Pancreas (tissue), 10 donors: Measurements from ENCODE around the gene ZNF385A. TPM values are rescaled to one million over a fixed set of nuclear protein-coding genes. Genes with fewer than 3 reads are reported as not detected.

Source experiments
- ATAC-seq, 4 donors: fragments of 200-7000 bp; cut with Tn5 transposase; one replicate each; pipeline versions ENCODE4 v1.8.0 to v1.9.1; 2020; ENCODE audit warnings: mild to moderate bottlenecking in 4 of 4, moderate library complexity in 4 of 4
- DNase-seq, 6 donors: peaks; one replicate each; pipeline ENCODE4 v3.0.0-alpha.2; 2020
- FAIRE-seq: peaks from 2 replicates; lab custom pipeline; 2012; peaks lifted over from hg19 to GRCh38; lab: Jason Lieb, UNC
- H3K27ac ChIP-seq, 4 donors: fragments of 200-600 bp; sonication (generic); 1 replicate in 3 of 4; 2 replicates in 1 of 4; pipeline versions ENCODE4 v1.5.0 to v1.8.0; 2020
- H3K27me3 ChIP-seq, 4 donors: fragments of 200-600 bp; one replicate each; pipeline ENCODE4 v1.8.0; 2021
- H3K36me3 ChIP-seq, 3 donors: fragments of 200-600 bp; sonication (generic) in 1 of 3; one replicate each; pipeline versions ENCODE4 v1.5.0 to v1.8.0; 2020 to 2021
- H3K4me1 ChIP-seq, 3 donors: fragments of 200-600 bp; one replicate each; pipeline ENCODE4 v1.8.0; 2021
- H3K4me3 ChIP-seq, 4 donors: fragments of 200-600 bp; sonication (generic) in 2 of 4; one replicate each; pipeline versions ENCODE4 v1.5.0 to v1.8.0; 2020 to 2021
- H3K9me3 ChIP-seq, 4 donors: fragments of 200-600 bp; one replicate each; pipeline ENCODE4 v1.8.0; 2021
- CTCF ChIP-seq, 4 donors: fragments of 200-600 bp; sonication (generic) in 3 of 4; IDR thresholded peaks; one replicate each; pipeline versions ENCODE4 v1.5.0 to v1.8.0; 2021; ENCODE audit warnings: antibody characterized with exemption in 4 of 4
- WGBS, 2 donors: extraction: QIAGEN DNeasy Blood & Tissue Kit; methylation state at CpG; one replicate each; pipeline ENCODE4 v1.1.7; 2013; 5-methylcytosine and 5-hydroxymethylcytosine counted together
- intact Hi-C, 3 donors: fragments of 100-400 bp; cut with DNase I; formaldehyde crosslinking; loops; one replicate each; pipeline versions ENCODE4 v1.11.1 to v1.14.2; 2022
- polyA plus RNA-seq, 2 donors: library from polyadenylated mRNA; stranded (reverse); fragments of 200-250 nt; gene quantifications; one replicate each; pipeline ENCODE4 v1.2.3, GENCODE V29; 2013
- total RNA-seq, 6 donors: library from RNA; stranded (reverse); fragmentation: NEBNext Ultra II Directional in 4 of 6; extraction: Animal tissue kit (Norgen Biotek cat#: 25700) in 4 of 6; gene quantifications; one replicate each; pipeline versions ENCODE4 v1.2.1 to v1.2.4, GENCODE V29; 2021 to 2023
- donor health status: healthy with polysubstance abuse.
- donor health status: DM: no; HTN: no; CAD: no; lungs with moderate emphysema.
- donor health status: DM: no; HTN: no; CAD: no.
- donor health status: control.
- donor health status: control.
- donor health status: Bipolar disorder and iron deficiency.
- donor health status: DM: yes; HTN: yes; CAD: no.
- donor health status: DM: no; HTN: no; CAD: no.
- donor health status: DM: no; HTN: no; CAD: no.
- donor health status: DM: yes; HTN: yes; CAD: no.

ZNF385A gene
- total and polyA plus RNA-seq, 8 donors, result 0.59 to 8.2 (median 2.9) TPM

GRCh38 chr12:54373649-54374561 is 10.6 kb downstream of the ZNF385A start:
- FAIRE-seq, result no peak
- intact Hi-C loops, result no loop called here

GRCh38 chr12:54372113-54372806 is 12.3 kb downstream of the ZNF385A start:
- DNase-seq (no peak), FAIRE-seq (no peak), ATAC-seq (no peak)
- Histone ChIP-seq H3K4me1 (peaks cover 0 to 3% (median 0%) of the 10 kb centered on the region in 3 donors), H3K9me3 (no peaks in the 10 kb centered on the region), H3K27ac (no peak overlapping the region), H3K36me3 (no peaks in the 10 kb centered on the region), H3K4me3 (no peak overlapping the region), H3K27me3 (no peaks in the 10 kb centered on the region)
- intact Hi-C loops, result no loop called here
- no peak for TF ChIP-seq CTCF (IDR thresholded peaks at IDR 0.05)
- WGBS, 2 donors, result 71 to 72% methylated on average over 8 of the region's 8 CpGs

More at GRCh38 chr12:54373649-54374561, 10.6 kb downstream of the ZNF385A start:
- Histone ChIP-seq H3K4me1 (peaks cover 0 to 3% (median 0%) of the 10 kb centered on the region in 3 donors), H3K36me3 (no peaks in the 10 kb centered on the region), H3K9me3 (no peaks in the 10 kb centered on the region), H3K27me3 (no peaks in the 10 kb centered on the region), H3K27ac (no peak overlapping the region), H3K4me3 (no peak overlapping the region)
- ATAC-seq, result no peak
- WGBS, 2 donors, result 84 to 94% methylated on average over 10 of the region's 10 CpGs
- no peak for TF ChIP-seq CTCF (IDR thresholded peaks at IDR 0.05)
- DNase-seq, result no peak

GRCh38 chr12:54371328-54372112 is 13.0 kb downstream of the ZNF385A start:
- Histone ChIP-seq H3K4me1 (peaks cover 0 to 3% (median 0%) of the 10 kb centered on the region in 3 donors), H3K36me3 (no peaks in the 10 kb centered on the region), H3K27me3 (no peaks in the 10 kb centered on the region), H3K9me3 (no peaks in the 10 kb centered on the region), H3K27ac (no peak overlapping the region), H3K4me3 (no peak overlapping the region)
- DNase-seq, result peak in 3 of 6 donors; percentile 38 to 86 (median 64)
- 58 to 69% methylated on average over 5 of the region's 5 CpGs for WGBS, 2 donors
- TF ChIP-seq CTCF (IDR thresholded peaks at IDR 0.05), result no peak
- no peak for FAIRE-seq
- ATAC-seq, result no peak
- intact Hi-C loops, result no loop called here

GRCh38 chr12:54370171-54370730 is 14.3 kb downstream of the ZNF385A start:
- peaks cover 0 to 3% (median 0%) of the 10 kb centered on the region in 3 donors for H3K4me1 ChIP-seq
- 1 to 5% methylated on average over 42 to 44 of the region's 44 CpGs for WGBS, 2 donors
- FAIRE-seq (no peak), ATAC-seq (peak; percentile 81 to 90 (median 88)), DNase-seq (peak; percentile 65 to 95 (median 85))
- H3K27ac ChIP-seq, result no peak overlapping the region
- peak; percentile 85 to 96 (median 90) for TF ChIP-seq CTCF (IDR thresholded peaks at IDR 0.05)
- no peaks in the 10 kb centered on the region for H3K36me3 ChIP-seq
- peak overlapping the region in 3 of 4 donors; percentile 5 to 42 (median 19) for H3K4me3 ChIP-seq
- no peaks in the 10 kb centered on the region for H3K9me3 ChIP-seq
- intact Hi-C loops, result no loop called here
- no peaks in the 10 kb centered on the region for H3K27me3 ChIP-seq
